GM18526 (cell line): ENCODE data around the gene ARRB1.

ENCODE experiments used
- POLR2A ChIP-seq: IDR thresholded peaks from 3 replicates; pipeline ENCODE4 v1.6.1; 2011; ENCODE audit not compliant: insufficient read length; ENCODE audit errors: extremely low read depth

Gene ARRB1

GRCh38 chr11:75333807-75334140, 17.7 kb downstream of the ARRB1 start:
- TF ChIP-seq POLR2A, result no peak

DNA sequence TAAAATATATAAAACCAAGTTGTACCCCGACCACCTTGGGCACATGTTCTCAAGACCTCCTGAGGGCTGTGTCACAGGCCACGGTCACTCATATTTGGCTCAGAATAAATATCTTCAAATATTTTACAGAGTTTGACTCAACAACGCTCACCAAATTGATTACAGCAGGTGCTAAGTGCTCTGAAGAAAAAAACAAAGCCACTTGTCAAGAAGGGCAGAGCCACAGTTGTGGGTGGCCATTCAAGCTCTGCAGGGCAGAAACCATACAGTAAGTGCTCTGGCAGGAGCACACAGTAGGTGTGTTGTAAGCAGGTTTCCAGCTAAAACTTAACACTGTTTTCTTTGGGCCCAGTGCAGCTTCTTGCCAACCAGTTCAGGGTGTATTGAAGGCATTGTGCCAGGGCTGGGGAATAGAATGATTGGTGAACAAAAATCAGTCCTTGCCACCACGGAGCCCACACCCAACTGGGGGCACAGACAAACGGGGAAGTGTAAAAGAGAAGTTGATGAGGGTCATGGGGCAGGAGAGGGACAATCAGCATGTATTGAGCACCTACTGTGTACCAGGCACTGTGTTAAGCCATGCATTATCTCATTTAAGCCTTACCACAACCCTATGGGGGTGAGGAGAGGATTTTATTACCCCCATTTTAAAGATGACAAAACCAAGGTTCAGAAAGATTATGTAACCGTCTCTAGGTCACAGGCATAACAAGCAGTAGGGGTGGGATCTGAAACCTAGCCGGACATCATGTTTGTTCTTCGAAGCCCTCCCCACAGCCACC, 18.2 kb downstream of the ARRB1 start:
- no peak for TF ChIP-seq POLR2A

DNA sequence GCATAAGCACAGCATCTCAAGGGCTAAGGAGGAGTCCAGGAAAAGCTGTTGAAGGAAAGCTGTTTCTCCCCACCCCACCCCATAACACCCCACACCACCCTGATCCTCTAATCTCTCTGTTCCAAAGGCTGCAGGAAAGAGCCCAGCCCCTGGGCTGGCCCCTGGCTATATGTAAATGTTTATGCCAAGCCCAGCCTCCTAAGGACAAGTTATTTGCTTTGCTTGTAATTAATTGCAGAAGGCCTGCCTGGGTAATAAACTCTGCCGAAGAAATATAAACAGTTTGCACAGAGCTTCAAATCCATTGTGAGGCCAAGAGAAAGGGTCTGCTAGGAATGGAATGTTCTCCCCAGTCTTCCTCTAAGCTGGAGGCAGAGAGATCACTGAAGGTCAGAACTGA, 21.2 kb downstream of the ARRB1 start:
- no peak for TF ChIP-seq POLR2A

DNA sequence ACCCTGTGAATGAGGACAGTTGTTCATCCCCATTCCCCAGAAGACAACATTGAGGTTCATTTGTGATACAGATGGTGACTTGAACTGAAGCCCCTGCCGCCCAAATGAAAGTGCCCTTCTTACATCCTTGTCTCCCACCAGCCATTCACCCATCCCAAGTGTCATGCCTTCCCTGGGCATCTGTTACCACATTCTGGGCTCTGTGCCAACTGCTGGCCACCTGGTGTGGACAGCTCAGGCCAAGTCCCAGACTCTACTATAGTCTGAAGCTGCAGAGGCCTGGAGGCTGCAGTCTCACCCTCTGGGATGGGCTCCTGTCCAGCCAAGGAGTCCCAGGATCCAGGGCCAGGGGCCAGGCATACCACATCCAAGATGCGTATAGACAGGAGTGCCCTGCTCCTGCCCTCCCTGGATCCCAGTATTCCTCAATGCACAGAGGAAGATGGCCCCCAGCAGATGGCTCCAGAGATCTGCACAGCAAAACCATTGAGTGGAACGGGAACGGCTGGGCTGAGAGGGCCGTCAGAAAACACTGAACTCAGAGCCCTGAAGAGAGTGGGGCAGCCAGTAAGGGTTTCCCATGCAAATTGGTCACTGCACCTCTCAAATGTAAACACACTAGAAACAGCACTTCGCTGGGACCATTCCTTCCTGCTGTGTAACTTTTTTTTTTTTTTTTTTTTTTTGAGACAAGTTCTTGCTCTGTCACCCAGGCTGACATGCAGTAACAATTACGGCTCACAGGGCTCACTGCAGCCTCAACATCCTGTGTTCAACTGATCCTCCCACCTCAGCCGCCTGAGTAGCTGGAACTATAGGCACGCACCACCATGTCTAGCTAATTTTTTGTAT, 22.8 kb downstream of the ARRB1 start:
- TF ChIP-seq POLR2A, result no peak

- no peak for TF ChIP-seq POLR2A
Measured at GRCh38 chr11:75326439-75326810, 25.0 kb downstream of the ARRB1 start.

DNA sequence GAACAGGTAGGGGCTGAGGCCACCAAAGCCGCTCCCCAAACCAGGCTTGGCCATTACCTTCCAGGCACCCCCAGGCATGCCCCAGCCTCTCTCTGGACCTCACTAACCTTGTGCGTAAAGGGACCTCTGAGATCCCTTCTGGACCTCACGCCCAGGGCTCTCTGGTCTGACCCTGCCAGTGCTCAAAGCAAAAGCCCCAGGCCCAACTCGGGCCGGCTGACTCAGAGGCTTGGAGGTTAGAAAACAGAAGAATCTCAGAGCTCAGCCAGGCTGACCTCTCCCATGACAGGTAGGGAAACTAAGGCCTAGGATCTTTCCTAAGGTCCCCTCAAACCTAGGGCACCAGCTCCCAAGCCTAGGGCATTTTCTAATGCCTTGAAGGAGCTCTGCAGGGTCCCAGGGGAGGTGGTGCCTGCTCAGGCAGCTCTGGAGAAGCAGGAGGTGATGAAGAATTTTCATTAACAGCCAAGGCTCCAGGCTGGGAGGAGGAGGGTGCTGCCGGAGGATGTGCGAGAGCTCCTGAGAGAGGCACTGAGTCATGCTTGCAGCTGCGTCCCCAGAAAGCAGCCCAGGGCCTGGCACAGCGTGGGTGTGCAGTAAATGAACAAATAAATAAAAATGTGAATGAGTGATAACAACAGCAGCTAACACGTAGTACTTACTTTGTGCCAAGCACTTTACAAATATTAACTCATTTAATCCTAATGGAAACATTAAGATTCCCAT, 25.6 kb downstream of the ARRB1 start:
- no peak for TF ChIP-seq POLR2A

DNA sequence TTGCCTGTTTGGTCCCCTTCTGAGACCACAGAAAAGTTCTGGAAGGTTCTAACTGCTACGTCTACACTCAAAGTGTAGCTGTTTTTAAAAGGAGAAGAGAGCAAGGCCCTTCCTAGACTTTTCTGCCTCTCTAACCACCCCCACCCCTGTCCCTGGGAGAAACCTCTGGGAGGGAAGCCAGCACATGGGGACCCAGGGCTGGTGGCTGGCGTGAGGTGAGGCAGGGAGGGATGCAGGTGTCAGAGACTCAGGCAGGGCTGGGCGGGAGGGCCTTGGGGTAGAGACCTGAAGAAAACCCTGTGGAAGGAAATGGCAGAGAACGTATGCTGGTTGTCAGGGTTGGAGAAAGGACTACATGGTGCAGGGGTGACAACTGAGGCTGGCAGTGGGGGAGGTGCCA, 26.7 kb downstream of the ARRB1 start:
- no peak for TF ChIP-seq POLR2A

- no peak for TF ChIP-seq POLR2A
Measured at GRCh38 chr11:75324189-75324588, 27.3 kb downstream of the ARRB1 start.

- TF ChIP-seq POLR2A, result no peak
Measured at GRCh38 chr11:75323609-75324008, 27.9 kb downstream of the ARRB1 start.

DNA sequence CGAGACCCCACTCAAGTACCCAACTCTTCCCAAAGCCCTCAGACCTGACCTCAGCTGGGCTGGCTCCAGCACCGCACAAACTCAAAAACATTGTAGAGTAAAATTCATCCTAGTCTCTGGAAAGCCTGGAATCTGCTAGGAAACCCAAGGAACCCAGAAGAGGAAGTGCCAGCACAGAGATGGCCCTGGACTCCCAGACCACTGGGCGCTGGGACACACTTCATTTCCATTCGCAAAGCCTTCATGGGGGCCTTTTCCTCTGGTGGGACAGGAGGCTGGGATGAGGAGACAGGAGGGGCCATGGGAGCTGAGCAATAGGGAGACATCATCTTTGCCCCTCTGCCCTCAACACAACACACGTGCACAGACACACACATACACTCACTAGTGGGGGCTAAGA, 30.8 kb downstream of the ARRB1 start:
- no peak for TF ChIP-seq POLR2A

DNA sequence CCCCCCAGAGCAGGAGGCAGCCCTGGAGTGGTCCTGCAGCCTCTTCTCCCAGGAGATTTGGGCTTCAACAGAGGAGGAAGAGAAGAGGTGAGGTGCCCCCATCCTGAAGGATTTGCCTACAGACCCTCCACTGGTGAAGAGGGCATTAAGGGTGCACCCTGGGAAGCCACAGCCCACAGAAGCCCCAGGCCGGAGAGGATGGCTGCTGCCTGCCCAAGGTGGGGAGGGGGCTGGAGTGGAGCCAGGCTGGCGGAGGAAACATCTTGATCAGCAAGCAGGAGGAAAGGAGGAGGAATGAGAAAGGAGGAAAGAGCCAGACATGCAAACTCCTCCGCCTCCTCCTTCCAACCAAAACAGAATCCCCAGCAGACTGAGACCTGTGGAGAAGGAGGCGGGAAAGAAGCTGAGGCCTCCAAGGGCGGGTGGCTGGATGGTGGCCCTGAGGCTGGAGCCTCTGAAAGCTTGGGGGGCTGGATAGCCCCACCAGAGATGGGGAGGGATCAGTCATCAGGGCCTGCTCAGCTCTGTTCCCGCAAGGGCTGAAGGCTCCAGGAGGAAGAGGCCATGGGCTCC, 31.3 kb downstream of the ARRB1 start:
- no peak for TF ChIP-seq POLR2A

DNA sequence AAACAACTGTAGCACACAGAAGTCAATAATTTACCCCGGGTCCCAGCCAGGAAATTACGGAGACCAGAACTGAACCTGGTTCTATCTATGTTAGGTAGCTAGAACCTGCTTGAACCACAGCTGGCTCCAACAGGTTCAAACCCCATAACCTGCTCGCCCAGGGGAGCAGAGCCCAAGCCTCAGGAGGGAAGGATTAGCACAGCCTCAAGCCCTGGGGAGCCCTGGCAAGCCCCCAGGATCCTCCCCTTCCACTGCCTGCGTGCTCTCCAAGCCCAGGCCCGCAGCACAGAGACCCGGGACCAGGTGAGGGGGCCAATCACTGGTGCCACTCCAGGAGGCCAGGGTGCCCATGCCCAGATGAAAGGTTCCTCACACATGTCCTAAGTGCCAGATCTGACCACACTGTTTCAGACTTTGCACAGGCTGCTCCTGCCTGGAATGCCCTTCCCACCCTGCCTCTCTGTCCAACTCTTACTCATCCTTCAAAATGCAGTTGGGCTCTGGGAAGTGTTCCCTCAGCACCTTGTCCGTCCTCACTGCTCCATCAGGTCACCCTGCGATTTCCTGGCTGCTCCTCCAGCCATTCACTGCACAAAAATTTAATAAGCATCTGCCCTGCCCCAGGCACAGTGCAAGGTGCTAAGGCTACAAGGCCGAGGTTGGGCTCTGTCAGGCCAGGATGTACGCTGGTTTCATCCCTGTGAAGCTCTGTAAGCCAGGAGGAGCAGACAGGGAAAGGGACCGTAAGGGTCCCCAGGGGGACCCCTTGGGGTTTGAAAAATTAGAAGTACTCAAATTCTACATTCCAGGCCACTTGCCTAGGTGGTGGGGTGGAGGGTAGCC, 32.2 kb downstream of the ARRB1 start:
- no peak for TF ChIP-seq POLR2A

GRCh38 chr11:75317446-75318122, 33.9 kb downstream of the ARRB1 start:
- TF ChIP-seq POLR2A, result no peak

DNA sequence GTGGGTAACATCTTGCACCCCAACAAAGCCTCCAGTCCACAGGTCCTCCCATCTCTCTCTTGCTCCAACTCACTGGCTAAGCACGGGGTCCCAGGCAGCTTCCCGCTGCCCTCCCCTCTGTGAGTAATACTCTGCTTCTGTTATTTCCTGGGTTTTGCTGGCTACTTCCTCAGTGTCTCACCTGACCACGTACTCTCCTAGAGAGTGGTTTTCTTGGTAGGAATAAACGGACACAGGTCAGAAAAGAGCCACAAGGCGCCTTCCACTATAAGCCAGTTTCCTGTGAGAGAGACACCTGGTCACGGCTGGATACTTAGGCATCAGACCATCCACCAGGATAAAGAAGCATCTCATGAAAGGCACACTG, 36.0 kb downstream of the ARRB1 start:
- no peak for TF ChIP-seq POLR2A
